H1 (cell line): ENCODE results near the gene SNAPIN. TPM values are rescaled to one million over a fixed set of nuclear protein-coding genes. Genes with fewer than 3 reads are reported as not detected.

Experiments
- FOSL1 ChIP-seq: IDR thresholded peaks from 2 replicates; pipeline ENCODE4 v1.6.1; 2011; ENCODE audit warnings: mild to moderate bottlenecking, low read depth, low read length, moderate library complexity; ENCODE audit not compliant: insufficient read depth
- MAFK ChIP-seq: IDR thresholded peaks from 2 replicates; pipeline ENCODE4 v1.6.1; 2012; ENCODE audit warnings: low read depth, mild to moderate bottlenecking, improper control_type of control experiment, low read length
- ZNF274 ChIP-seq: IDR thresholded peaks from 2 replicates; pipeline ENCODE4 v1.7.0; 2012; ENCODE audit warnings: low read length, borderline replicate concordance; ENCODE audit errors: extremely low read depth
- polyA plus RNA-seq, 7 experiments: library from polyadenylated mRNA; depleted of rRNA in 3 of 7; stranded (reverse) in 5 of 7; unstranded in 2 of 7; fragments of >200 nt in 5 of 7; fragments of 200-250 nt in 2 of 7; gene quantifications; 1 replicate in 5 of 7; 2 replicates in 1 of 7; 4 replicates in 1 of 7; pipeline versions ENCODE4 v1.2.1 to v1.2.3, GENCODE V29; 2011 to 2013; ENCODE audit warnings: missing spikeins in 2 of 7, mixed read lengths in 2 of 7
- total RNA-seq: library from RNA; stranded (reverse); fragmentation: NEBNext Ultra II Directional; extraction: Animal tissue kit (Norgen Biotek cat#: 25700); gene quantifications from 2 replicates; pipeline ENCODE4 v1.2.1, GENCODE V29; 2021

SNAPIN gene
- total and polyA plus RNA-seq, 2 of the 8 experiments (the other 6 are each of a cell fraction or from before 2014, with no cell fraction given) = 25.7 to 31.1 TPM

- no peak for TF ChIP-seq ZNF274
- TF ChIP-seq FOSL1 = no peak
- TF ChIP-seq MAFK = no peak
These were observed 11.1 kb downstream of the SNAPIN start (continued) for GRCh38 chr1:153669606-153670005.
